RWPE1 (cell line): ENCODE measurements around the gene ZNF836.
A peak's percentile ranks its signal among the peaks of the same experiment; 100 is the strongest.

Experiments
- CTCF ChIA-PET: fragments of 350-600 bp; sonication (Branson Sonifier 250); formaldehyde crosslinking; extraction: SDS; loops from one replicate; lab custom pipeline; 2021; lab: Yijun Ruan, JAX
- POLR2A ChIA-PET: fragments of 400-600 bp; formaldehyde crosslinking; extraction: SDS; loops from one replicate; lab custom pipeline; 2020; ENCODE audit warnings: antibody characterized with exemption; ENCODE audit not compliant: low non-redundant PET; lab: Yijun Ruan, JAX
- DNase-seq: peaks from one replicate; pipeline ENCODE4 v3.0.0; 2012; ENCODE audit warnings: low spot score
- H3K27ac ChIP-seq: fragments of 450-650 bp; 2 replicates; pipeline ENCODE4 v1.5.1; 2017
- TF ChIP-seq, protein P1 (sequence below): fragments of 450-650 bp; conservative IDR thresholded peaks from 2 replicates; pipeline ENCODE4 v1.5.1; 2017; ENCODE audit warnings: low read depth, mild to moderate bottlenecking

ZNF836 gene

DNA sequence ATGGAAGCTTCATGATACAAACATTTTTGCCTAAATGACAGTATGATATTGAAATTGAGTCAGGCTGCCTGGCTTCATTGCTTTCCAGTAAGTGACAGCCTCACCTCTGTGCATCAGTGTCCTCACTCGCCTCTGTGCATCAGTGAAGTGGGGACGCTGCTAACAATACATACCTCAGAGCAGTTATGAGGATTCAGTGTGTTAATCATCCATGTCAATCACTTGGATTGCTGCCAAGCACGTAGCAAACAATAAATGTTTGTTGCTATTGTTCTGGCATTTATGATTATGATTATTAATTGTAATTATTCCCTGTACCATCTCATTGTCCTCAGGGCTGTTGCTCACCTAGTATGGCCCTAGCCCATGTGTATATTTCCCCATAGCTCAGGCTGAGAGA is 27.3 kb upstream of the ZNF836 start:
- H3K27ac ChIP-seq, result no peak overlapping the region
- TF ChIP-seq, protein P1, sequence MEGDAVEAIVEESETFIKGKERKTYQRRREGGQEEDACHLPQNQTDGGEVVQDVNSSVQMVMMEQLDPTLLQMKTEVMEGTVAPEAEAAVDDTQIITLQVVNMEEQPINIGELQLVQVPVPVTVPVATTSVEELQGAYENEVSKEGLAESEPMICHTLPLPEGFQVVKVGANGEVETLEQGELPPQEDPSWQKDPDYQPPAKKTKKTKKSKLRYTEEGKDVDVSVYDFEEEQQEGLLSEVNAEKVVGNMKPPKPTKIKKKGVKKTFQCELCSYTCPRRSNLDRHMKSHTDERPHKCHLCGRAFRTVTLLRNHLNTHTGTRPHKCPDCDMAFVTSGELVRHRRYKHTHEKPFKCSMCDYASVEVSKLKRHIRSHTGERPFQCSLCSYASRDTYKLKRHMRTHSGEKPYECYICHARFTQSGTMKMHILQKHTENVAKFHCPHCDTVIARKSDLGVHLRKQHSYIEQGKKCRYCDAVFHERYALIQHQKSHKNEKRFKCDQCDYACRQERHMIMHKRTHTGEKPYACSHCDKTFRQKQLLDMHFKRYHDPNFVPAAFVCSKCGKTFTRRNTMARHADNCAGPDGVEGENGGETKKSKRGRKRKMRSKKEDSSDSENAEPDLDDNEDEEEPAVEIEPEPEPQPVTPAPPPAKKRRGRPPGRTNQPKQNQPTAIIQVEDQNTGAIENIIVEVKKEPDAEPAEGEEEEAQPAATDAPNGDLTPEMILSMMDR, result no peak
- DNase-seq, result no peak
- CTCF ChIA-PET, result no interaction called here
- POLR2A ChIA-PET, result no interaction called here

DNA sequence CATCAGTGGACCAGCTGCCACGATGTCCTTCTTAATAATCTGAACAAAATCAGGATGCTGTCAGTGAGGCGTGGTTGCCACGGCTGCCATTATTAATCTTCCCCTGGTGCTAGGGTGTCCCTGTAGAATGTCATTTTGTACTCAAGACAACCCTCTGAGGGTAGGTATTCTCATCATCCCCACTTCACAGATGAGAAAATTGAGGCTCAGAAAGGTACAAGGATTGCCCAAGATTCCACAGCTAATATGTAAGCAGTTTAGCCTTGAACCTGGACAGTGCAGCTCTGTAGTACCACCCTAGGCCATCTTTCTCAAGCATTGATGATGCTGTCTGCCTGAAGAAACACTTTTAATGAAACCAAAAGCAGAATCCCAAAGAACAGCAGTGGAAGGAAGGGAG is 26.5 kb upstream of the ZNF836 start:
- no peak overlapping the region for H3K27ac ChIP-seq
- TF ChIP-seq, protein P1, result no peak
- ChIA-PET POLR2A (no interaction called here), CTCF (no interaction called here)
- DNase-seq, result no peak

DNA sequence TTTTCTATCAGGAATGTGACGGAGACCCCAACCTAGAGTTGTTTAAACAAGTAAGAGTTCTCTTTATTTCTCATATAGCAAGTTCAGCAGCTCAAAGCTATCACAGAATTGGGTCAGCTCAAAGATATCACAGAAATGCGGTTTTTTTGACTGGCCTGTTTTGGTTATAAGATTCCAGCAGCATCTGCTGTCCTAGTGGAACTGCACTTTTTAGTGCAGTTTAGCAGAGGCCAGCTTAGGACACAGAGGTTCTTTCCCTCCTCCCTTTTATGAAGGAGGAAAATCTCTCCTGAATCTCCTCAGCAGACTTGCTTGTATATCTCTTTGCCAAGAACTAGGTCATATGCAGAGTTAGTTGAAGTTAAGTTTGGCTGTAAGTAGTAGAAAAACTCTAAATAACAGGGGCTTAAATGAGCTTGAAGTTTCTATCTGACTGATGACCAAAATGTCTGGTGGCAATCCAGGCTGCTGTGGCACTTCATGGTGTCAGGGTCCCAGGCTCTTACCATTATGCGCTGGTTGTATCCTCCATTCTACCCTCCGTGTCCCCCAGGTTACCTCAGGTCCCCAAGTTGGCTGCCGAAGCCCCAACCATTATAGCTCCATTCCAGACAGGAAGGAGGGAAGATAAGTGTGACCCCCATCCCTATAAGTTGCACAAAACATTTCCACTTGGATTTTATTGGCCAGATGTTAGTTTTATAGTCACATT is 25.0 kb upstream of the ZNF836 start:
- no peak for DNase-seq
- POLR2A ChIA-PET, result no interaction called here
- CTCF ChIA-PET, result no interaction called here

DNA sequence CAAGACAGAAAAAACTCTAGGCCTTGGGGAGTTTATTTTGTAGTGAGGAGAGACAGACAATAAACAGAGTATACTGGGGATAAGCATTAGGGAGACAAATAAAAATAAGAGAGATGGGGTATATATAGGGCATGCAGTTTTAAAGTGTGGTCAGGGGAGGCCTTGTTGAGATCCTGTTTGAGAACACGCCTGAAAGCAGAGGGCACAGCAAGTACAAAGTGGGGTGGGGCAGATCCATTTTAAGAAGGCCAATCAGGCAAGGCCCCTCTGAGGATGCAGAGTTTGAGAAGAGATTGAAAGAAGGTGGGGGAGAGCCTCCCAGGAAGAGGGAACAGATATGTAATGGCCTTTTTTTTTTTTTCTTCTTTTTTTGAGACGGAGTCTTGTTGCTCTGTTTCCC is 20.5 kb upstream of the ZNF836 start:
- POLR2A ChIA-PET, result no interaction called here
- CTCF ChIA-PET, result interaction anchor here (1.3 kb wide), 1 partner anchor 52 kb away, joined by 3 read pairs; the partner anchor contains the start of gene ZNF616
- no peak for DNase-seq
- TF ChIP-seq, protein P1, result no peak
- H3K27ac ChIP-seq, result no peak overlapping the region

More for the DNA sequence above, 25.0 kb upstream of the ZNF836 start:
- TF ChIP-seq, protein P1, result no peak
- H3K27ac ChIP-seq, result no peak overlapping the region

DNA sequence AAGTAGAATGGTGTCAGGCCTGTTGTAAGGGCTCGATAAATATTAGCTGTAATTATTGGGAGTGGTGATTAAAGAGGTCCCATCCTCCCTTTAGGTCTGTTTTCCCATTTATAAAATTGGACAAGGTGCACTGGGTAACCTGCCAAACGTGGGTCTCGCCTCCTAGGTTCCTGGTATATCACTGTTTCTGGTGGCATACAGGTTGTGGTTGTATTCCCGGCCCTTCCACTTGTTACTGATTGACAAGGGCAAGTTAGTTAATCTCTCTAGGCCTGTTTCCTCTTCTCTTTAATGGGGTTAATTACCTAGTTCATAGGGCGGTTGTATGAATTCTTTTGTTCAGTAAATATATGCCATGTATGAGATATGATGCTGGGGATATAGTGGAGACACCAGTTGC is 20.0 kb upstream of the ZNF836 start:
- CTCF ChIA-PET, result no interaction called here
- TF ChIP-seq, protein P1, result no peak
- DNase-seq, result no peak
- POLR2A ChIA-PET, result no interaction called here
- H3K27ac ChIP-seq, result peak overlapping the region; percentile 95; the same call in 1 of the 2 replicates

DNA sequence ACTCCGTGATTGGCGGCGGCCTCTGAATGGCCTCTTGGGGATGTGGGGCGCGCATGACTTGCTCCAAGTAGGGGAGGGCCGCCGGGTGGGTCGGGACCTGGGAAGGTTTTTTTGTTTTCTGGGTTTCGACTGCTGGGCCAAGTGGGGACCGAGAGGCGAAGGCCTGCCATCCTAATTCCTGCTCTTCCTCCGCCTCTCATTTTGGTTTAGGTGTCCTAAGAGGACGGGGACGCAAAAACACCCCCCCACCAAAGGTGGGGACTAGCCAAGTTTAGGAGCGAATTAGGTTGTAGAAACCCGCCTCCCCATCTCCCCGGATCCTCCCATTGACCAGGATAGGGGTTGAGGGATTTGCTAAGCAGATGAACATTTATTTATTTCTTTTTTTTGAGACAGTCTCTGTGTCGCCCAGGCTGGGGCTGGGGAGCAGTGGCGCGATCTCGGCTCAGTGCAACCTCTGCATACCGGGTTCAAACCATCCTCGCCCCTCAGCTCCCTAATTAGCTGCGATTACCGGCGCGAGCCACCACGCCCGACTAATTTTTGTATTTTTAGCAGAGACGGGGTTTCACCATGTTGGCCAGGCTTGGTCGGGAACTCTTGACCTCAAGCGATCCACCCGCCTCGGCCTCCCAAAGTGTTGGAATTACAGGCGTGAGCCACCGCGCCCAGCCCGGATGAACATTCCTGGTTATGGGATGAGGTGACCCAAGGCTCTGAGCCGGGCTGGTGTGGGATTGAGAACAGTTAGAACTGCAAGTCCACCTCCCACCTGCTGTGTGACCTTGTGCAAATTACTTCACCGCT is 19.3 kb upstream of the ZNF836 start:
- TF ChIP-seq, protein P1, result no peak
- POLR2A ChIA-PET, result no interaction called here
- peak overlapping the region; percentile 95 for H3K27ac ChIP-seq
- CTCF ChIA-PET, result no interaction called here
- DNase-seq, result no peak
